ENCODE measurements around the gene NFATC1. TPM values are rescaled to one million over a fixed set of nuclear protein-coding genes. Genes with fewer than 3 reads are reported as not detected.

The NFATC1 gene
- total RNA-seq, 2 donors from 2014 or later: 5.2 to 5.9 TPM

DNA sequence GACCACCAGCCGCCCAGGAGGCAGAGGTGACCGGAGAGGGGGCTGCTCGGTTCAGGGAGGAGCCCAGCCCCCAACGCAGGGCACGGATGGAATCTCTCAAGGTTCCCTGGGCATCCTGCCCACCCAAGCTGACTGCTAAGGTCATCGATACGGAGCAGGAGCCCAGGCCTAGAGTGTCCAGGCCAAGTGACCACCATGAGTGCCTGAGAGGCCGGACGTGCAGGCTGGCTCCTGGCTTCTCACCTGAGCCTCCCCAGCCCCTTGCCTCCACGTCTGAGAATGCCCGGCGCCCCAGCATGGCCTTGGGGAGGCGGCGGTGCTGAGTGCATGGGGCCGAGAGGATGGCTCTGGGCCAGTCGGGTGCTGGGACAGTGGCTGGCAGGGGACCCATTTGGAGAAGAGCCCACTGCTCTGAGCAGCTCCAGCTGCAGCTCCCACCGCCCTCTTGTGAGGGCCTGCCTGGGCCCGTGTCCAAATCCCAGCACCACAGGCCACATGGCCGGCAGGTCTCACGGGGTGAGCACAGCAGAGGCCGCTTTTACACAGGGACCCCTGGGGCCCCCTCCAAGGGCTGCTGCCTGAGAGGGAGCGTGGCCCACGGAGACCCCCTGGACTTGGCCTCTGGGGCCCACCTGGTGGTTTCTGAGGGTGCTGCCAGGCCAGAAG is 181.1 kb downstream of the NFATC1 start:
- intact Hi-C loops (cut with DNase I): no loop called here
- Histone ChIP-seq H3K9me3 (peaks cover 0 to 10% (median 0%) of the 10 kb centered on the region in 3 donors), H3K27ac (peak overlapping the region; percentile 30 to 85 (median 80)), H3K27me3 (no peaks in the 10 kb centered on the region), H3K4me1 (peaks cover 33% of the 10 kb centered on the region), H3K36me3 (replicated peaks in 1 of 2; ENCODE audit: insufficient read depth in 1 of 2, low read depth in 2 of 2) (no peaks in the 10 kb centered on the region), H3K4me3 (no peak overlapping the region)
- DNase-seq (peak; percentile 67 to 90 (median 84)), ATAC-seq (peak; percentile 76)
- no peak for TF ChIP-seq POLR2A (IDR thresholded peaks at IDR 0.05)
- TF ChIP-seq, protein P1, sequence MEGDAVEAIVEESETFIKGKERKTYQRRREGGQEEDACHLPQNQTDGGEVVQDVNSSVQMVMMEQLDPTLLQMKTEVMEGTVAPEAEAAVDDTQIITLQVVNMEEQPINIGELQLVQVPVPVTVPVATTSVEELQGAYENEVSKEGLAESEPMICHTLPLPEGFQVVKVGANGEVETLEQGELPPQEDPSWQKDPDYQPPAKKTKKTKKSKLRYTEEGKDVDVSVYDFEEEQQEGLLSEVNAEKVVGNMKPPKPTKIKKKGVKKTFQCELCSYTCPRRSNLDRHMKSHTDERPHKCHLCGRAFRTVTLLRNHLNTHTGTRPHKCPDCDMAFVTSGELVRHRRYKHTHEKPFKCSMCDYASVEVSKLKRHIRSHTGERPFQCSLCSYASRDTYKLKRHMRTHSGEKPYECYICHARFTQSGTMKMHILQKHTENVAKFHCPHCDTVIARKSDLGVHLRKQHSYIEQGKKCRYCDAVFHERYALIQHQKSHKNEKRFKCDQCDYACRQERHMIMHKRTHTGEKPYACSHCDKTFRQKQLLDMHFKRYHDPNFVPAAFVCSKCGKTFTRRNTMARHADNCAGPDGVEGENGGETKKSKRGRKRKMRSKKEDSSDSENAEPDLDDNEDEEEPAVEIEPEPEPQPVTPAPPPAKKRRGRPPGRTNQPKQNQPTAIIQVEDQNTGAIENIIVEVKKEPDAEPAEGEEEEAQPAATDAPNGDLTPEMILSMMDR (IDR thresholded peaks at IDR 0.05): peak in 1 of 7 experiments; percentile 6
- WGBS, 2 donors: 29% methylated on average over 23 of the region's 23 CpGs; no CpG with 5 or more reads in 1 of the 2 donors

DNA sequence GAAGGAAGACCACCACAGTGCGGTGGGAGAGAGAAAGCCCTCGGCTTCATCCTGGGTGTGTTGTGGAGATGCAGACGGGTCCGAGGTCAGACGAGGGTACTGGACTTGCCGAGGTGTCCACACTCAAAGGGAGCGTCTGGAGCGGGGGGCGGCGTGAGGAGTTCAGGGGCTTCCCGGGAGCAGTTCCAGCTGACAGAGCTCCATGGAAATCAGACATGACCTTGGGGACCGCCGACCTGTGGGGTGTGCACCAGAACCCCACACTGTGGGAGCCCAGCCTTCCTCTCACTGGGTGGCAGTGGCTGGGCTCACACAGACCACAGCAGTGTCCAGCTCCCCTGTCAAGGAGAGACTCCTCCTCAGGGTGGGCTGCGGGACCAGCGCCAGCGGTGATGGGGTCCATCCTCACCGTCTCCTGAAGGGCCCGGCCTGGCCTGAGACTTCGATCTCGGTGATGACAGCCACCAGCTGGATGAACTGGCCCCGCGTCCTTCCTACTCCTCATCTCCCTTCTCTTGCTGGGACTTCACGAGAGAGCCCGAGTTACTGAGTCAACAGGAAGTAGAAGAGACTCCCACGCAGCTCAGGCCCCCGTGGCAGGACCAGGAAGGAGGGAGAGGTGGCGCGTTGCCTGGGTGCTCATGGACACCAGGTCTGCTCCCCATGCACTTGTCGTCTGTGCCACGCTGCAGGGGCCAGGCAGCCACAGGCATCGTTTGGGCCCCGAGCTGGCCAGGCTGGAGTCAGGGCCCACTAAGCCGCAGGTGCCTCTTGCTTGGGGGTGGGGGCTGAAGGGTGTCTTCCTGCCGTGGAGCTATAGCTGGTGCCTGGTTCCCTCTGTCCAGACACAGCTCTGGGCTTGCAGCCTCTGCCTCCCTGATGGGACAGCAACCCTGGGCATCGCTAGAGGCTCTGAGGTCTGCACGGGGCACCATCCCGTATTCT is 182.0 kb downstream of the NFATC1 start:
- WGBS, 2 donors: 63 to 66% methylated on average over 16 to 34 of the region's 37 CpGs
- H3K27me3 ChIP-seq: no peaks in the 10 kb centered on the region
- H3K9me3 ChIP-seq: peaks cover 0 to 8% (median 0%) of the 10 kb centered on the region in 3 donors
- ATAC-seq (no peak), DNase-seq (peak in 3 of 4 donors; percentile 36 to 46 (median 42))
- intact Hi-C loops (cut with DNase I): no loop called here
- no peak overlapping the region for H3K4me3 ChIP-seq
- H3K4me1 ChIP-seq: peaks cover 33% of the 10 kb centered on the region
- TF ChIP-seq, protein P1 (IDR thresholded peaks at IDR 0.05): no peak
- no peak for TF ChIP-seq POLR2A (IDR thresholded peaks at IDR 0.05)
- H3K36me3 ChIP-seq (replicated peaks in 1 of 2; ENCODE audit: insufficient read depth in 1 of 2, low read depth in 2 of 2): no peaks in the 10 kb centered on the region
- peak overlapping the region; percentile 30 to 85 (median 80) for H3K27ac ChIP-seq

DNA sequence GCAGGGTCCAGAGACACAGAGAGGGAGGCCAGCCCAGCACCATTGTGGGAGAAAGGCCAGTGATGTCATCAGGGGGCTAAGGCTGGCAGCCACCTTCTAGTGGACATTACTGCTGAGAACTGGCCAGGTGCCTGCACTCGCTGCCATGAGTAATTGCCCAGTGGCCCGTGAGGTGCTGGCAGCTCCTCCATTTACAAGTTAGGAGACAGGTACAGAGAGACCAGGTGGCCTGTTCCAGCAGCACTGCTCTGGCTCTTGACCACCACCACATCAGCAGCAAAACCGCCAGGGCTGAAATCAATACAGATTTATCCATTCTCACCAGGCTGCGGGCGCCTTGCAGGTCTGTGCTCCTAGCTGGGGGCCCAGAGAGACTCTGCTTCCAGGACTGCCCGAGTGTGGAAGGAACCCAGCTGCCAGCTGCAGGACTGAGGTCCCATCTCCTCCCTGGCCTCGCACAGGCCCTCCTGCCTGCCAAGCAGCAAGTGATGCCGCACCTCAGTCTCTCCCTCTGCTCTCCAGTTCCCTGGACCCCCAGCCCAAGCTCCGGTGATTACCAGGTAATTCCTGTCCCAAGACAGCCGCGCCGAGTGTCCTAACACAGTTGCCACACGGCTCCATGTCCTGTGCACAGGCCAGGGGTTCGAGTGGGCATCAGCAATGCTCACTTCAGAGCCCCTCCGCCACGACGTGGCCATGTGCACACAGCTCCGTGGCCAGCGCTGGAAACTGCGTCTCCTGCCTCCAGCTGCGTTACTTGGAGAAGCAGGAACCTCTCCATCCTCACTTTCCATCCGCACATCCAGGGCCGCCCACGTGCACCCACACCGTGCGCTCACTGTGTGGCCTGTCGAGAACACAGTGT is 182.9 kb downstream of the NFATC1 start:
- TF ChIP-seq, protein P1 (IDR thresholded peaks at IDR 0.05): no peak
- no peak for TF ChIP-seq POLR2A (IDR thresholded peaks at IDR 0.05)
- H3K27ac ChIP-seq: peak overlapping the region in 1 of 4 donors; percentile 85
- intact Hi-C loops (cut with DNase I): no loop called here
- peak in 3 of 4 donors; percentile 30 to 56 (median 36) for DNase-seq
- no peak overlapping the region for H3K4me3 ChIP-seq
- H3K4me1 ChIP-seq: peaks cover 33% of the 10 kb centered on the region
- WGBS, 2 donors: 64 to 81% methylated on average over 20 to 27 of the region's 27 CpGs
- H3K27me3 ChIP-seq: no peaks in the 10 kb centered on the region
- H3K36me3 ChIP-seq (replicated peaks in 1 of 2; ENCODE audit: insufficient read depth in 1 of 2, low read depth in 2 of 2): no peaks in the 10 kb centered on the region
- H3K9me3 ChIP-seq: no peaks in the 10 kb centered on the region
- no peak for ATAC-seq

Small RNA genes lying within 50 kb of the gene (small RNA-seq; reads per million reads assigned to genes)
- gene AC018445.2: not detected
